ENCODE data around the gene DNAI4. TPM values are rescaled to one million over a fixed set of nuclear protein-coding genes. Genes with fewer than 3 reads are reported as not detected.
"Not testable (repeated sequence)": the region's sequence is repeated elsewhere in the genome, so short reads cannot be mapped to it uniquely, and the experiment has no call there.

The DNAI4 gene, protein sequence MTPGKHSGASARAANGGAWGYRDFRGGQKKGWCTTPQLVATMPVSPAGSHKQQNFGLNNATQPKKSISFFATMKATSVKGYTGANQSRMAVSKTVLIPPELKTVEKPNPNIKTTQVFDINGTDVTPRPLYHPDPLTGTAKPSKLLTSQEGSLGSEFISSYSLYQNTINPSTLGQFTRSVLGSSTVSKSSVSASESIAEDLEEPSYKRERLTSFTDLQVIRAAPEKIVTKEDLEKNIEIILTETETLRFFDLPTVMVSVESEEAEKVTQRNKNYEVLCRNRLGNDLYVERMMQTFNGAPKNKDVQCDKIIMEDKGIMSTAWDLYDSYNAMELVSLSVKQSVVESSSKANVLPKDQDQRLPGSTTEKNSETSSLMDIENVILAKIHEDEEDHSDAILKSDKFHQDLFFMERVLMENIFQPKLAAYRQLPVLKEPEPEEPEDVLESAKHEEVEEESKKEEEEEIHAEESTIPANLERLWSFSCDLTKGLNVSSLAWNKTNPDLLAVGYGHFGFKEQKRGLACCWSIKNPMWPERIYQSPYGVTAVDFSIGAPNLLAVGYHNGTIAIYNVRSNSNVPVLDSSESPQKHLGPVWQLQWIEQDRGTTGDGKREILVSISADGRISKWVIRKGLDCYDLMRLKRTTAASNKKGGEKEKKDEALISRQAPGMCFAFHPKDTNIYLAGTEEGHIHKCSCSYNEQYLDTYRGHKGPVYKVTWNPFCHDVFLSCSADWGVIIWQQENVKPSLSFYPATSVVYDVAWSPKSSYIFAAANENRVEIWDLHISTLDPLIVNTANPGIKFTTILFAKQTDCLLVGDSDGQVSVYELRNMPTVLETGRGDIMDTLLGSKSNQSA
- polyA plus RNA-seq (ENCODE audit: insufficient read depth in 1 of 5, insufficient read length in 5 of 5, low replicate concordance in 1 of 5): 10 to 100 TPM in 4 of 5 donors, 1 to 10 TPM in 1; 9.0 to 13.3 (median 11.3) TPM
- long read RNA-seq, donor 1, partial matches to known transcripts: 0 of 2 reads
- long read RNA-seq, donor 1, other reads (novel, unspliced or antisense): 0 of 2 reads
- long read RNA-seq, donor 2, partial matches to known transcripts: 0 of 1 reads
- long read RNA-seq, donor 2, other reads (novel, unspliced or antisense): 0 of 1 reads
- long read RNA-seq, donor 3, partial matches to known transcripts: 0 of 1 reads
- long read RNA-seq, donor 3, other reads (novel, unspliced or antisense): 0 of 1 reads
- long read RNA-seq, donor 4, partial matches to known transcripts: 0 of 1 reads
- long read RNA-seq, donor 4, other reads (novel, unspliced or antisense): 0 of 1 reads
- long read RNA-seq, donor 5, partial matches to known transcripts: 12 of 19 reads
- long read RNA-seq, donor 5, other reads (novel, unspliced or antisense): 5 of 19 reads
- long read RNA-seq, donor 6: 0 reads
- long read RNA-seq, donor 7, partial matches to known transcripts: 12 of 33 reads
- long read RNA-seq, donor 7, other reads (novel, unspliced or antisense): 18 of 33 reads
- long read RNA-seq, donor 8: 0 reads

DNA sequence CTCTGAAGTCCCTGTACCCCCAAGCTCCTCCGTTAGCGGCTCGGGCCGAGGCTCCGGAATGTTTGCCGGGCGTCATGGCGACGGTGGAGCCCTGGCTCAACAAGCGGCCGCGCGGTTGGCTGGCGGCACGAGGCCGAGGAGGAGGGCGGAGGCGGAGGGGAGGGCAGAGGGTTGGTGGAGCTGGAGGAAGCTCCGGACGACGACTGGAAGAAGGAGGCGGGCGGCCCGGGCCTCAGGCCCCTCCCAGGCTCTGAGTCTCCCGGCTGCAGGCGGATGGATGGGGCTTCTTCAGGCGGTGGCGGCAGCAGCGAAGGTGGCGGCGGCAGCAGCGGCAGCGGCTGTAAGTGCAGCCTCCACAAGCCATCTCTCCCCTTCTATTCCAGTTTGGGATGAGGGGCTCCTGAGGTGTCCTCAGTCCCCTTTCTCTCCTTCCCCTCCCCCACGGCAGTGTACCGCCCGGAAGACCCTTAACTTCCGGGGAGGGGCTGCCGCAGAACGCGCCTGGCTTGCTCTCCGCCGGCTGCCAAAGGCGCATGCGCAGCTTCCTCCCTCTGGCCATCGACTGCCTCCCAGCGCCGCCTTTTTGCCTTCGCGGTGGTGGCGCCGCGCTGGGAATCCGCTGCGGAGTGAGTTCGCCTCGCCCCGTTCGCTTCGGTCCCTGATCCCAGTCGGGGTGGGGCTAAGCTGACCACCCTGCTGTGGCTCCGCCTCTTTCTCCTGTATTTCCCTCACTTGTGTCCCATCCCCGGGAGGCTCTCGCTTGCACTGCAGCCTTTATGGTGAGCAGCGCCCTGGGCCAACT lies at the start of gene DNAI4, which contains the start of gene MIER1:
Gene DNAI4 (minus strand): TSS at position 101 of the 802 bp plus-strand sequence. CDS start 25 bp downstream, at position 76.
Gene MIER1 (plus strand): TSS at position 235 of the 802 bp plus-strand sequence. CDS start 39 bp downstream, at position 274.
- DNase-seq: peak; percentile 99

DNA sequence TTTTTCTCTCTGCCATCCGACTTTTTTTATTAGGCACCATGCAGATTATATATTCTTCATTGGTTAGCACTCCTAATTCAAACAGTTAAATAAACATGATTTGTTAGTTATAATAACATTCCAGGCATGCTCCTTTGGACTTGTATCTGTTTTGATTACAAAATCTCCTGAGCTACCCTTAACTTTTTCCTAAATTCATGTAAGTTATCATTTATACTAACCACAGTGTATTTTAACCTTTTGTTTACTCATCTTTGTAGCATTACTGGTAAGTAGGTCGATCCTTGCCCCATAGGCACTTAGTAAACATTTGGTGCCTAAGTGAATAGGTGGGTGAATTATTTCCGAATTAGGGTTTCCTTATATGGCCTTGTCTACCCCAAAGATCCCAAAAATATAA lies 43.9 kb upstream of the DNAI4 start:
- no peak for DNase-seq

DNA sequence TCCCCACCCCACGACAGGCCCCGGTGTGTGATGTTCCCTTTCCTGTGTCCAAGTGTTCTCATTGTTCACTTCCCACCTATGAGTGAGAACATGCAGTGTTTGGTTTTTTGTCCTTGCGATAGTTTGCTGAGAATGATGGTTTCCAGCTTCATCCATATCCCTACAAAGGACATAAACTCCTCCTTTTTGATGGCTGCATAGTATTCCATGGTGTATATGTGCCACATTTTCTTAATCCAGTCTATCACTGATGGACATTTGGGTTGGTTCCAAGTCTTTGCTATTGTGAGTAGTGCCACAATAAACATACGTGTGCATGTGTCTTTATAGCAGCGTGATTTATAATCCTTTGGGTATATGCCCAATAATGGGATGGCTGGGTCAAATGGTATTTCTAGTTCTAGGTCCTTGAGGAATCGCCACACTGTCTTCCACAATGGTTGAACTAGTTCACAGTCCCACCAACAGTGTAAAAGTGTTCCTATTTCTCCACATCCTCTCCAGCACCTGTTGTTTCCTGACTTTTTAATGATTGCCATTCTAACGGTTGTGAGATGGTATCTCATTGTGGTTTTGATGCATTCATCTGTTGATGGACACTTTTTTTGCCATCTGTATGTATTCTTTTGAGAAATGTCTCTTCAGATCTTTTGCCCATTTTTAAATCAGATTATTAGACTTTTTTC lies 41.7 kb upstream of the DNAI4 start:
- DNase-seq: not testable (repeated sequence)

DNA sequence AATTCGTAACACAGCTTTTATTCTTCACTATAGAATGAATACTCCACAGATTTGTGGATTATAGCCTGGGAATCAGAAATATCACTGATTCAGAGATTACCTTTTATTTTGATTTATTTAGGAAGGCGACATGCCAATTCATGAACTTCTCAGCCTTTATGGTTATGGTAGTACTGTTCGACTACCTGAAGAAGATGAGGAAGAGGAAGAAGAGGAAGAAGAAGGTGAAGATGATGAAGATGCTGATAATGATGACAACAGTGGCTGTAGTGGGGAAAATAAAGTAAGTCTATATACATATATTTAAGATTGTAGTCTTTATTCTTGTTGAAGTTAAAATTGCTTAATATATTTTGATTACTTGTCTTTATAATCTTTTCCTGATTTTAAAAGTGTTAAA lies 33.3 kb upstream of the DNAI4 start:
- DNase-seq: no peak

DNA sequence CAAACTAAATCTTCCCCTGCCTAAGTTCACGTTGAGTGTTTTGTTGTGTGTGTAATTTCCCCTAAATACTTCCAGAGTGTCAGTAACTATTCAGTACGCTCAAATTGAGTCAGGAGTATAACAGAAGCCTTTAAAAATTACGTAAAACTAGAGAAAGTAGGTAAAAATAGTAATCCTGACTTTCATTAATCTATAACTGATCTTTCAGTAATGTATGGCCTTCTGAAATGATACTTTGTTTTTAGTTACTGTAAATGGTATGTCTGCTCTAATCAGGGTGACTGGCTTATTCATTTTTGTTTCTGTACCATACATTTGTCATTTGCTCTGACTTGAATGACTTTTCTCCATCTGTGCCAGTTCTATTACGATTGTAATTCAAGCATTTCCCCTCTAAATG lies 29.6 kb upstream of the DNAI4 start:
- no peak for DNase-seq

DNA sequence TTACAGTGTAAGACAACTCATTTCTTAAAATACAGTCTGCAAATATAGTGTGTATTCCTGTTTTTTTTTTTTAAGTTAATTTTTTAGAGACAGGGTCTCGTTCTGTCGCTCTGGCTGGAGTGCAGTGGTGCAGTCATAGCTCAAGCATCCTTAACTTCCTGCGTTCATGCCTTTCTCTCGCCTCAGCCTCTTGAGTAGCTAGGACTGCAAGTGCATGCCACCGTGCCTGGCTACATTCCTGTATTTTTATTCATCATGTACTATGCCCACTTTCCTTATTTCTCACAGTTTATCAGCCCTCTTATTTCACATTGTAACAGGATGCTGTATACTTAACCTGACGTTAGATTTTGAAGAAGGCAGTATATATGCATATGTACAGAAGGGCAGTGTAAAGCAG lies 26.9 kb upstream of the DNAI4 start:
- DNase-seq: no peak

DNA sequence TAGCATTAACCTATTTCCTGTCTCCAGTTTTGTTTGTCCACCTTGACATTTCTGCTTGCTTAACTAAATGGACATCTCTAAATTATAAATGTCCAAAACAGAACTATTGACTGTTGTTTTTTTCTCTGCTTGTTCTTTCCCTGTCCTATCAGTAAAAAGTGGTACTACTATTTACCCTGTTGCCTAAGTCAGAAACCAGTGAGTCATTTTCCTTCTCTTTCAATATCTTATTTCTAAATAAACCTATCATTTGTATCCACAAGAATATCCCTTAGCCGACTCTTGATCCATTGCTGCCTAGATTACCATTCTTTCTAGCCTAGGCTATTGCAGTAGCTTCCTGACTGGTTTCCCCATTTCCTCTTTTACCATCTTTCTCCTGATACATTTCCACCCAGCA lies 22.6 kb upstream of the DNAI4 start:
- DNase-seq: no peak

DNA sequence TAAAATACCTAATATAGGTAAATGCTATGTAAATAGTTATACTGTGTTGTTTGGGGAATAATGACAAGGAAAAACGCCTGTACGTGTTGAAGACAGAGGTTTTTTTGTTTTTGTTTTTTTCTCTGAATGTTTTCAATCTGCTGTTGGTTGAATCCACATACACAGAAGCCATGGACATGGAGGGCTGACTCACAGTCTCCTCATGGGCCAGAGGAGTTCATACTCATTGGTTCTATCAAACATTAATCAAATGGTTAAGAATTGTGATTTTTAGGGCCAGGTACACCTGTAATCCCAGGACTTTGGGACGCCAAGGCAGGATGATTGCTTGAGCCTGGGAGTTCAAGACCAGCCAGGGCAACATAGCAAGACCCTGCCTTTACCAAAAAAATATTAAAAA lies 20.7 kb upstream of the DNAI4 start:
- no peak for DNase-seq

DNA sequence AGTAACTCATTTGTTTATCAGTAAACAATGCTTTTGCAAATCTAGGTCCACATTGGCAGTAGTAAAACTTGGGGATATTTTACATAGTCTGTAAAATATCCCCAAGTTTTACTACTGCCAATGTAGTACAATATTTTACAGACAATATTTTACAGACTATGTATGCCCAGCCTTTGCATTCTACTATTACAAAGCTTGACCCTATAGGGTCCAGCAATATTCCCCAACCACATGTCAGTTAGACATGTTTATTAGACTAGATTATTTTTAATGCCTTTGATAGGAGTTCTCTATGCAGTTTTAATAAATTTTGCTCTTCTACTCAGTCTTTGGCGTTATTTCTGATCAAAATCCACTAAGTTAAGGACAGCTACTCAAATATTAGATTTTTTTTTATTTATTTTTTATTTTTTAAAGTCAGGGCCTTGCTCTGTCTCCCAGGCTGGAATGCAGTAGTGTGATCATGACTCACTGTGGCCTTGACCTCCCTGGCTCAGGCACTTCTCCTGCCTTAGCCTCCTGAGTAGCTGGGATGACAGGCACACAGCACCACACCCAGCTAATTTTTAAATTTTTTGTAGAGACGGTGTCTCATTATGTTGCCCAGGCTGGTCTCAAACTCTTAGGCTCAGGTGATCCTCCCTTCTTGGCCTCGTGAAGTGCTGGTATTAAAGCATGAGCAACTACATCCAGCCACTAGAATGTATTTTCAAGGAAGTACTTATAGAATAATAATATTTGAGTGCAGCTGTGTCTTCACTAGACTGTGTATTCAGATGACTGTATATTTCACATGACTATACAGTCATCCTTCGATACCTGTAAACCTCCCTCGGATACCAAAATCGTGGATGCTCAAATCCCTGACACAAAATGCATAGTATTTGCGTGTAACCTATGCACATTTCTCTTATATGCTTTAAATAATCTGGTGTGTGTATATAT lies 19.9 kb upstream of the DNAI4 start:
- no peak for DNase-seq

DNA sequence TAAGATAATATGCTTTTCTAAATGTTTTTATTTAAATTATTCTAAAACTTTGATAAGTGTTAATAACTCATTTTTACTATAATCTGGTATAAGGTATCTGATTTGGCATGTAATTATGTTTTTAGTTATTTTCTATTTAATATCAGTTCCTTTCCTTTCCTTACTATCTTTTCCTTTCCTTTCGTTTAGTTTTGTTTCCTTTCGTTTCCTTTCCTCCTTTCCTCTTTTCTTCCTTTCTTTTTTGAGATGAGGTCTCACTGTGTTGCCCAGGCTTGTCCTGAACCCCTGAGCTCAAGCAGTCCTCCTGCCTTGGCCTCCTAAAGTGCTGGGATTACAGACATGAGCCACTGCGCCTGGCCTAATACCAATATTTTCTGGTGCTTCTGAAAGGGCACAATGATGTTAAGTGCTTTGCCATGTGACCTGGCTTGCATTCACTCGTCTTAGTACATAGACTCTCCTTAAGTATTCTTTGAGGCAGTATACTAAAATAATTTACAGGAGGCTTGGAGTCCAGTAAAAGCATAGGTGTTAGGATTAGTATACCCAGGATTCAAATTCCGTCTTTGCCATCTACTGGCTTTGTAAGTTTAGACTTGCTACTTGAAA lies 18.8 kb upstream of the DNAI4 start:
- DNase-seq: no peak

DNA sequence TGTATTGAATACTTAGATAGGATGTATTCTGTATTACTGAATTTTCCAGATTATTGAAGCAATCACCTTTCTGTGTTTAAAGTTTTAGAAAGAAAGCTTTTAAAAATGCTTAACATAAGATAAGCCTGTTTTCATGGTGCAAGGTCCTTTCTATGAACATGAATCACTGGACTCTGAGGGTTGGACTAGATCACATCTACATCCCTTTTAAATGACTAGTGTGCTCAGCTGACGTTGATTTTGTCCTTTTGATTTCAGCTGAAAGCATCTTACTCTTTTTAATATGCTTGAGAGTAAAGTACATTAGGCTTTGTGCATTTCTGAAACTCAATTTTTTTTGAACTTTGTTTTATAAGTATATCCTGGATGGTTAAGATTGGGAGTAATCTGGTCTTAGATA lies 16.3 kb upstream of the DNAI4 start:
- no peak for DNase-seq

DNA sequence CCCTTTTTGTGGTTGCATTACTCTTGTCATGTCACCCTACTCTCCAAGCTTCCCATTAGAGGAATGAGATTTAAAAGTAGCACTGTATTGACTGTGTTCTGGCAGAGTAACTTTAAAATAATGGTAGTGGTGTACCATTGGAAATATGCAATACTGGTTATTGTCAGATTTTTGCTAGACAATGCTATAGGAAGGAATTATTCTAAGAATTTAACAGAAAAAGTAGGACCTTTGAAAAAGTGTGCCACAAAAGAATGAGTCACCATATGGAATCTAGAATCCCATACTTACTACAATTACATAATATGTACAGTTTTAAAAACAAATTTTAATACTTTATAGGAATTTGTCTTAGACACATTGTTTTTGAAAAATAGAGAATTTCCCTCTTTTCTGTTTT lies 14.0 kb upstream of the DNAI4 start:
- DNase-seq: no peak

DNA sequence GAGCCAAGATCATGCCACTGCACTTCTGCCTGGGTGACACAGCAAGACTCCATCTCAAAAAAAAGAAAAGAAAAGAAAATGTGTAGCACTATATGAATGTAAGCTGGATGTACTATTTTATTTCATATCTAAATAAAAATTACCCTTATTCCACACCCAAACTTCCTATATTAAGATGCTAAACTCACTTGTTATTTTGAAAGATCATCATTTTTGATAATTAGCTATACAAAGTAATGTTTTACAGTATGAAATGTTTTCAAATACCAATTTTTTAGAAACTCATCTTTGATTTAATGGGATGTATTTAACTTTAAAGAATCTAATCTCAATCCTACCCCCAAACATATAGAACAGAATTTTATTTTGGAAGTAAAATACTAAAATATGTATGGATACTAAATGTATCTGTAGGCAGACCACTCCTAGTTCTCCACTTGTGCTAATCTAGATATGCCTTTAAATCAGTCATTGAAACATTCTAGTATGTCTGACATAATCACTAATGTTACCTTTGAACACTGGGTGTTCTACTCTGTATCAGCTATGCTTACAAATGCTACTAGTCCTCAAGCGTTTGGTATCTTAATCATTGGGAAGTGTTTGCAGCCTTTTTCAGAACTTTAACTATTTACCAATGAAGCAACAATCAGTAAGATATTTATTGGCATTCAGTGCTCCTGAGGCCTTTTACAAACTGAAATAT lies 13.0 kb upstream of the DNAI4 start:
- DNase-seq: no peak

DNA sequence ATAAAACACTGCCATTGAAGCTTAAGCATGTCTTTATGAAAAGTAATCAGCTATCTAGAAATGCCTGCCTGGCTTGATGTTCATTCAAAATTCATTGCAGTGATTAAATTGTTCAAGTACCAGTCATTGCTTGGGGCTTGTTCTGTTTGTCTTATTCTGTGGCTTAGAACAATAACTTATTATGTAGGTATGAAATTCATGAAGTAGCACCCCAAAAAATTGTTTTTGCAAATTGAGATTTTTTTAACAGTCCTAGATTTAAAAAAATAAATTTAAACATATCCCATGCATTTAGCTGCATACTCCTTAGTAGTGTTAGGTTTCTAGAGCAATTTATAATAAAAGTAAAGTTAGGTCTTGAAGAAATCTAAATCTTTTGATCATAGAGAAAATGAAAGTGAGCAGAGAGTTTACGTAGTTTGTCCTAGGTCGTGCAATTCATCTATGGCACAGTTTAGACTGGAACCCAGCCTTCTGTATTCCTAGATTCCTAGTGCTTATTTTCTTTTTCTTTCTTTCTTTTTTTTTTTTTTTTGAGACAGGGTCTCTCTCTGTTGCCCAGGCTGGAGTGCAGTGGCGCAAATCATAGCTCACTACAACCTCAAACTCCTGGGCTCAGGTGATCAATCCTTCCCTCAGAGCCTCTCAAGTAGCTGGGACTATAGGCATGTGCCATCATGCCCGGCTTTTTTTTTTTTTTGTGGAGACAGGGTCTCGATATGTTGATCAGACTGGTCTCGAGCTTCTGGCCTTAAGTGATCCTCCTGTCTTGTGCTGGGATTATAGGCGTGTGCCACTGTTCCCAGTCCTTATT lies 9.4 kb upstream of the DNAI4 start:
- DNase-seq: no peak

DNA sequence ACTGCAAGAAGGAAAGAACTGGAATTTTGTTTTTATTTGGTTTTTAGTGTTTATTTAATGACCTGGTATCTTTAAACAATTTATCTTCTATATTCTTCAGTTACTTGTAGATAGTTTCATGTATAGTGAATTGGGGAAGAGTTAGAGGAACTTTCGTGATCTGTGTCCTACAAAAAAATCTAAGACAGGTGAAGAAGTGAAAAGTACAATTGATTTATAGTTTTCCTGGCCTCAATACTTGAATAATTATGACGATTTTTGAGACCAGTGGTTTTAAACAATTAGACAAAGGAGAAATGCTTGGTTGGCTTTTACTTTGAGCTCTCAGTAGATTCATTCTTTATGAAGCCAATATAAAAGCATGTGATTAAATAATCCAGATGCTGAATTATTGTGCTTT lies 7.6 kb upstream of the DNAI4 start:
- no peak for DNase-seq

DNA sequence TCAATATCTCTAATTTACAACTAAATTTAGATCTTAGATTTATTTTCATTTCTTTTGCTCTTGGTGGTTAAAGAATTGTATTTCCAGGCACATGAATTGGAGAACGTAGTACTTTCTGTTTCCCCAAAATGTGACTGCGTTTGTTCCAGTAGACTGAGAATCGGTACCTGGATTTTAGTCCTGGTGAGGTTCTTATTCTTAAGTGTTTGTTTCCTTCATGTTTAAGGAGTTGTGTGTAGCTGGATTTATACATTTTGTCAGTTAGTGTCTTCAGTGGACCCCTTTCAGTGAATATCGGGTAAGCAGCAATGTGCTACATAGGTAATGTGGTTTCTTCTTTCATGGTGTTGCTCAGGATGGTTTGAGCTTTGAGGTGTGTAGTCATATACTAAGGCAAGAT lies 6.9 kb upstream of the DNAI4 start:
- peak in 1 of 2 donors; percentile 9 for DNase-seq

DNA sequence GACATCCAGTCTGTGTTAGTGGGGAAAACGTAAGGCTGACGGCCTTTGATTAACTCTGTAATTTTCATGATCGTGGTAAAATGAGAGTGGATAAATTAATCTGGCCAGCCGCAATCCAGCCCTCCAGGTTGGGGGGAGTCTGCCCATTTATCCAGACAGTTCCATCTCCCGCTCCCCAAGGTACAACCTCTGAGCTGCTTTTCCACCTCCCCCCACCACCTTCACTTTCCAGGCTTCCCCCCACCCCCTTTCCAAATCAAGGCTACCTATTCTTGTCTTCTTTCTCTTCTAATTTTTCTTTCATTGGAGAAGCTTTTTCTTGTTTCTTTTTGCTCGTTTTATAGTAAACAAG lies 6.1 kb upstream of the DNAI4 start:
- DNase-seq: no peak
